NCI-H1092 (cell line): Measurements from ENCODE around the gene PTGDR2.
A peak's percentile ranks its signal among the peaks of the same experiment; 100 is the strongest.

Source experiments
- DNase-seq: peaks from one replicate; lab custom pipeline; 2025; lab: John Stamatoyannopoulos, UW

Gene PTGDR2

DNA sequence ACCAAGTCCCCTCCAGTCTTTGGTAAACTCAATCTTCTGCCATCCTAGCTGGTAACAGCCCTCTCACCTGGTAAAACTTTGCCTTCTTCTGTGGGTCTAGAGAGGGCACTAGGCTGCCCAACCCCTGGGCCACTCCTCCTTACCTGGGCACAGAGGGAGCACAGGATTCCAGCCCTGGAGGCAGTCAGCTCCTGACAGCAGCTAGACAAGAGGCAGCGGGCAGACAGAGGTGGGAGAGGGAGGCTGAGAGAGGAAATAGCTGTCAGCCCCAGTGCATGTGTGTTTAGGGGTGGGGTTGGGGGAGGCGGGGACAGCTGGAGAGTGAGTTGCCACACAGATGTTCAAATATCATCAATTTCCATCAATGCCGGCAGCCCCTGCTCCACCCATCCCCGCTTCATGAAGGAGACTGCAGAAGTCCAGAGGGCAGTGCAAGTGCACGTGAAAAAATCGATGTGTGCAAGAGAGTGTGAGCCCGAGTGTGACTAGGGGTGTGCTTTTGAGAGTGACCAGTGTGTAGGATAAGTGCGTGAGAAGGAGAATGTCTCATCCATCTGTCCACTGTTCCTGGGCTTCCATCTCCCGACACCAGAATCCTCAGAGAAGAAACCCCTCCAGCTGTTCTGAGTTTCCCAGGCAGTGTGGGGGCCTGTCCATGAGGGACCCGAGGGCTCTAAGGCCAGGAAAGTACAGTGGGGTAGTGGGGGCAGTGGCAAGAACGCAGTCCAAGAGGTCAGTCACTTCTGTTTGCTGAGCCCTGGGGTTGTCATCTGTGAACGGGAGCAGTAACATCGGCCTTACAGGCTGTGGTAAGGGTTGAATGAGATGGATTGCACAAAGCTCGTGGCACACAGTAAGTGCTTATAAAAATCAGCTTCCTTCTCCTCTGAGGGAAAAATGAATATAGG, at the start of gene PTGDR2:
PTGDR2 (minus strand) TSS at position 225 of the 908 bp plus-strand sequence. CDS start 2,228 bp downstream, outside the sequence.
- DNase-seq = no peak

DNA sequence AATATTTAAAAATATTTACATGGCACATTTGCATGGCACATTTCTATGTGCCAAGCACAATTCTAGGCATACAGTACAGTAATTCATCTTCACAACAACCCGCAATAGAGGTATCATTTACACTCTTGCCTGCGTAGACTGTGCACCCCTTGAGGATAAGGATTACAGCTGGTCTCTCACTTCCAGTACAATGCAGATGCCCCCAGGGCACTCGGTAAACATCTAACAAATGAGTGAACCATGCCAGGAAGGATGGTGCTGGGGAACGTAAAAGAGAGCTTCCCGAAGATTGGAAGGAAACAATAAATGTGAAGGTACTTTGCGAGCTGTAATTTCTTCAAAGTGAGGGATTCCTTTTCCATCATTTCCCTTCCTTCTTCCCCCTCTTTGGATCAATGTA, 49.3 kb upstream of the PTGDR2 start:
- DNase-seq = no peak

DNA sequence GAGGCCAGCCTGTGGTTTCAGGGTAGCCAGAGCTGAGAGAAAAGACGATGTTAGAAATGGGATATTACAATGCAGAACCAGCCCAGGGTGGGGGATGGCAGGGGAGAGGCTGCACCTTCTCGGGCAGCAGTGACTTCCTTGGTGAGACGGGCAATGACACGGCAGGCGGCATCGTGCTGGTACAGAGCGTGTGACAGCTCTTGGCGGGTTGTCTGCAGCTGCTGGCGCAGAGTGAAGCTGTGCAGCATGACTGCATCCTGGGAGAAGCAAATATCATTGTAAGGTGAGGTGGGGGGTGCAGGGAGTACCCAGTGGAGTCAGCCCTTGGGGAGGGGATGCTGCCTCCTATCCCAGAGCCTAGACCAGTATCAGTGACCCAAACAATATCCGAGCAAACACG, 46.9 kb upstream of the PTGDR2 start:
- DNase-seq = no peak

DNA sequence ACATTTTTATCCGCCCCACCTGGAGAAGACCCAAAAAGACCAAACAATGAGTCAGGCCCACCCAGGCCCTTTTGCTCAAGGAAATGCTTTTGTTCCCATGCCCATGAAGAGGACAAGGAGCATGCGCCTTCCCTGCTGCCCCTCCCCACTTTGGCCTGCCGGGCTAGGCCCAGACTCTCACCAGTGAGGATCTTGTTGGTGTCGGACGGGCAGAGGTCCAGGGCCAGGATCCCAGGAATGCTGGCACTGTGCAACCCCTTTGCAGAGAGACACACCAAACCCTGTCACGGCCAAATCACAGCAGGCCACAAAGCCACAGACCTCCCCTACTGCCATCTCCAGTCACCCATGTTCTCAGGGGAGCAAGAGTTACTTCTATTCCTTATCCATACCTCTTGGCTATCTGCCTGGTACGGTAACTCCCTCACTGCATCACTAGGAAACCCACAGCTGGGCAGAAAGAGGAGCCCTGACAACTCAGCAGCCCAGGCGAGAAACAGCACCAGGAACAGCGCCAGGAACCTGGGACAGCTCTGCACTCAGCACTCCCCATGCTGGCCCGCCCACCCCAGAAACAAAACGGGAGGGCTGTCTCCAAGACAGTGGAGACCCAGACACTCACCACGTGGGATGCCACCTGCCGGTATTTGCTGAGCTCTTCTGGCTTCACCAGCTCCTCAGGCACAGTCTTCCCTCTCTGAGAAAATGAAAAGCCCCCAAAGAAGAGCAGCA, 45.1 kb upstream of the PTGDR2 start:
- no peak for DNase-seq

DNA sequence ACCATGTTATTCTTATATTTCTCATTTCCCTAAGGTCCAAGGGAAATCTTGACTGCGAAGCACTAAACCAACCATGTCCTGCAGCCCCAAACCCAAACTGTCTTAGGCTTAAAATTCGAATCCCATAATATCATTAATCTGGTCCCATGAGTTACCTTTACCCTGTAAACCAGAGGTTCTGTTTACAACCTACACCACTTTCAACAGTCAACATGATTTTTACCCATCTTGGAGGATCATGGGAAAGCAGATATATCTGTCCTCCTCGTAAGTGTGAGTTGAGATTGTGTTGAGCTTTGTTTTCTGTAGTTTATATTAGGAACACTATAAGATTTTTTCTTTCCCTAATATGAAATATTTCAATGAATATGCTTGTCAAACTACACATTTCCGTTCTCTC, 44.2 kb upstream of the PTGDR2 start:
- no peak for DNase-seq

DNA sequence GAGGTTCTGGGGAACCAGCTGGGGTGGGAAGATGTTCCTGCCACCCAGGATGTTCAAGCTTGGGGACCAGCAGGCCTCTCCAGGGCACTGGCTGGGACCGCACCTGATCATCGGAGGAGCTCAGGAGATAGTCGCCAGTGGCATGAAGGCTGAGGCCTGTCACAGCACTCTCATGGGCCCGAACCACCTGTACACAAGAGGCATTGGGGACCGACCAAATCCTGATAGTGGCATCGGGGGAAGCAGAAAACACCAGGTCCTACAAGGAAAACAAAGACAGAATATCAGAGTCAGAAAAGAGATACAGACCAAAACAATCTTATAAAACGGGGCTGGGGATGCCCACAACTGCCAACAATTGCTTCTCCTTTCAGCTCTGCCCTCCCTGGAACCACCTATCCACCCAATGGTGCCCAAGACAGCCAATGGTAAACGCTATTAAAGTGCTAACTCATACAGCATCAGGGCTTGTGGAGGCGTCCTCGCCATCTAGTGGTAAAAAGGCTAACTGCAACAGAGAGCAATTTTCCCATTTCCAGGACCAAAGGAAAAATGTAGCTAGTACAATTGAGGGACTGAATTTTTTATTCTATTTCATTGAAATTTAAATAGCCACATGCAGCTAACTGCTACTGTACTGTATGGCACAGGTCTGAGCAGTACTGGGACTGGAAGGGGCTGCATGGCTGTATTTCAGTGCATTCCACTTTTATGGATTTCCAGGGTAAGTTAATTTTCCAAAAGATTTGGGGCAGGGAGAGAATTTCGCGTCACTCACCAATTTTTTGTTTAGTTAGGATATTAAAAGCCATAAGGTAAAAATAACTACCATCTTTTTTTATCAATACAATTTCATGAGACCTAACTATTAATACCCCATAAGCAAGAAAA, 43.5 kb upstream of the PTGDR2 start:
- DNase-seq = peak; percentile 49

DNA sequence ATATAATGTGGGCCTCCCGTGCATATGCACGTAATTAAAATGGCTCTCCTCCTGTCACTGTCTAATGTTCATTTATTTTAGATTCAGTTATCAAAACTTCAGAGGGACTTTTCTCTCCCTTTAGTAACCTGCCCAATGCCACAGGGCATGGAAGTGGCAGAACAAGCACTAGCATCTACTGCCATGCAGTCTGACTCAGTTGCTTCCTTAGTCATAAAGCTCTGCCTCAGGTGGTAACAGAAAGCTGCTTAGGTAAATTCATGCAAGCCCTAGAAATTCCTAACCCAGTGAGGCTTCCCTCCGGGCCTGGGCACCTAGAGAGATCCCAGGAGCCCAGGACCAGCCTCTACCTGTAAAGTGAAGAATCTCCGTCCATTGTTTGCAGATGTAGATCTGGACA, 41.7 kb upstream of the PTGDR2 start:
- no peak for DNase-seq

DNA sequence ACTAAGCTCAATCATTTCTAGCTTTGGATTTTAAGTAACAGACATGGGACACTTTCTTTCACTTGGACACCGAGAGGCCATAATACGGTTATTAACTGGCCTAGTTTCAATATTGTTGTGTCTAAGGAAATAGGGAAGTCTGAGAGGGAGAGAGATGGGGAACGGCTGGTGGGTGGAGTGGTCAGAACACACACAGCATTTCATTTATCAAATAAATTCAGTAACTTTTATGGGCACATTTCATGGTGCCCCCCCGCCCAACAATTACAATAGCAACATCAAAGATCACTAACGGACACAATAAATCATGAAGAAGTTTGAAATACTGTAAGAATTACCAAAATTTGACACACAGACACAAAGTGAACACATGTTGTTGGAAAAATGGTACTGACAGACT, 39.9 kb upstream of the PTGDR2 start:
- DNase-seq = no peak

DNA sequence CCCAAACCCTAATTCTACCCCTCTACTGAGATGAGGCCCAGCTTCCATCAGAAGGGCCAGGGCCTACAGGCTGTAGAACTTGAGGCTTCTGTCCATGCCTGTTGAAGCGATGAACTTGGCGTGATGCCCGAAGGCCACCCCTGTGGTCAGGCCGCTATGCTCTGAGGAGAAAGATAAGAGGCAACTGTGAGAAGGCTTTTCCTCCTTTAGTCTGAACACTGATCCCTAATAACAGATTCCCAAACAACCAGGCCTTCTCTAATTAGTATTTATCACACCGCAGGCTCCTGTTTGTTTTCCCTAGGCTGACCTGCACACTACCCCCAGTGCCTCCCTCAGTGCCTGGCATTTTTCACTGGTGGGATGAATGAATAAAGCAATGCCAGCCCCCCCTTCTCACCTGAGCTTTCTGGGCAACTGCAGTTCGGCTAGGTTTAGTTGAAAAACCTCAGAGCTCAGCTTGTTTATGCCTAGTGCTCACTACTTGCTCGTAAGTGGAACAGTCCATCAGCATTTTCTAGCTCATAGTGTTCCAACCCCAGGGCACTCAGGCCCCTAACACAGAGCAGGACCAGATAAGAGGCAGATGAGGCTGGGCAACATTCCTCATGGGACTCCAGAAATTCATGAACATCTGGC, 35.5 kb upstream of the PTGDR2 start:
- no peak for DNase-seq

DNA sequence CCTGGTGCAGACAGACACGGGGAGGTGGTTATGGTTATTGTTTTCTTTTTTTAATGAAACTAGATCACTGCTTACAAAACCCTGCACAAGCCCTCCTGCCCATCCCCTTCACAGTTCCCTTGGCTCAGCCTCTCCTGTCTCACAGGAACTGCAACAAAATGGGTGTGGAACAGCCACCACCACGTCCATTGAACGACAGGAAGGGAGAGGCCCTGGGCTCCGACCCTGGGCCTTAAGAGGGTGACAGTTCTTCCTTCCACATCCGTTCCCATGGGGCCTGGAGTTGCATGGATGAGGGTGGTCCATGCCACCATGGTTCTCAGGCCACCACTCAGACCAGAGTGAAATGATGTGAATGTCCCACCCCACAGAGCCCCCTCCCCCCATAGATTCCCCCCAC, 34.9 kb upstream of the PTGDR2 start:
- no peak for DNase-seq

DNA sequence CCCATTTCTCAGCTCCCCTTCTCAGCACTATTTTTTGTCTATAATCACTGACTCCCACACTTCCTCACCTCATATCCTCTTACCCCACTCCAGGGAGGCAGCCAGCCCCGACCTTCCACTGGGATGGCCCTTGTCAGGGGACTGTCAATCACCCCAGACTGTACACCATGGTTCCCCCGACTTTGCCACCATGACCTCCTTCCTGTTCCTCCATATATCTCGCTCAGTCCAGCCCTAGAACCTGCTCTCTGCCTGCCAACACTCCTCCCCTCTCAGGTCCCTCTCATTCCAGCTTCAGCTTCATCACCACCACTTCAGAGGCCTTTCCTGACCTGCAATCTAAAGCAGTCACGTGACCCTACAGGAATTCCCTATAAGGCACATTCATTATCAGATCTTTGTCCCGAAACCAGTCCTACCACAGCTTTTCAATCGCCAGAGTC, 34.1 kb upstream of the PTGDR2 start:
- no peak for DNase-seq

DNA sequence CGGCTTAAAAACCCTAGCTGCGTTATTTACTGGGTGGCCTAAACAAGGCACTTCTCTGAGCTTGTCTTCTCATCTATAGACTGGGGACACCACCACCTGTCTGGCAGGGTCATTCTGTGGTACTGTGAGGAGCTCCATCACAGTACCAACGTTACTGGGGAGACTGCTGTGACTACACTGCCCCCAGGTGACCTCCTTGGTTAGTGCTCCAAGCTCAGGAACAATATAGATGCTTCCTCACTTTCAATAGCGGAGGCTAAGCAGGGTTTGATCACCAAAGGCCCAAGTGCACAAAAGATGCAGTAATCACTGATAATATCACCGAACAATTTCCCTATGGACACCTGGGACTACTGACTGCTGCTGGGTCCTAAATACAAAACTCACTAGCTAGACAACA, 31.8 kb upstream of the PTGDR2 start:
- peak; percentile 87 for DNase-seq

DNA sequence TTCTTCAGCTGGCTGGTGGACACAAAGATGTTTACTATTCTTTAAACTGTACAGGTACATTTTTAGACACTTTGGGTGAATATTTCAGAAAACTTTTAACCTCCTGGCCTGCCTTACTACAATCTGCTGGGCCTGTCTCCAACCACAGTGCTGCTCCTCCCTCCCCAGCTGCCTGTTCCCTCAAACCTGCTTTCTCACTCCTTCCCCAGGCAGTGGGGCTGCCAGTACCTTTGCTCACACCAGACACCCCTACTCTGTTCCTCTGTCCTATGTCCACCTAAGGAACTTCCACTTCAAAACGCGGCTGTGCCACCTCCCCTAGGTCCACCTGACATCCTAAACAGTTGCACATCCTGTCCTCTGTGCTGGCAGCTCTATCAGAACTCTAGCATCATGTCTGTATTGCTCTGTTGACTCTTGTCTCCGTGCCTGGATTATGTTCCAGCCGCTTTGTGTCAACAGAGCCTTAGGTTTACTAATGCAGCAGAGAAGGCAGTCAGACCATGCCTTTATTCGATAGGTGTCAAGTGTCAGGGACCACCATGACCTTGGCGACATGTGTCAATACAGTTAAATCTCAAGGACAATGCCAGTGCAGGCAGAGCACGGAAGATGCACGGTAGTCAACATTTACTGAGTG, 25.0 kb upstream of the PTGDR2 start:
- peak; percentile 80 for DNase-seq

DNA sequence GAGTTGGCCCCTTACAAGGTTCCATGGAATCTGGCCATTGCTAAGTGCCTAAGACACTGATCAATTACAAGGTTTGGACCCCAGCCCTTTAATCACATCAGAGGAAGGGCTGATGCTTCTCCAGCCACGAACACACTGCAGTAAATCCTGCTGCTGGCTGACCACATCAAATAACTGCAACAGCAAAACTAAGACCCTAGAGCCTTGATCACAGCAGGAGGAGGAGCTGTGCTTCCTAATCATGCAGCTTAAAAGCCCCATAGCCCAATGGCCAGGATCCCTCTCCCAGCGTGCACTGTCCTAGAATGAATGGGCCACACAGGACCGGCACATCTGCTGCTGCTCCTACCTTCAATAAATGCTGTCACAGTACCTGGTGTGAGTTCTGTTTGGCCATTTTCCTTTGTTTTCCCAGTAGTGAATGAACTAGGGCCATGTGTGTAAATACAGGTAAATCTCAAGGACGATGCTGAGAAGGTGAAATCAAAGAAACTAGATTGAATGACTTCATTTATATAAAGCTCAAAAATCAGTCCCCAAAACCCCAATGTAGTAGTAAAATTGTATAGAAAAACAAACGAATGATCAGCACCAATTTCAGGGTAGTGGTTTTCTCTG, 24.3 kb upstream of the PTGDR2 start:
- DNase-seq = no peak

DNA sequence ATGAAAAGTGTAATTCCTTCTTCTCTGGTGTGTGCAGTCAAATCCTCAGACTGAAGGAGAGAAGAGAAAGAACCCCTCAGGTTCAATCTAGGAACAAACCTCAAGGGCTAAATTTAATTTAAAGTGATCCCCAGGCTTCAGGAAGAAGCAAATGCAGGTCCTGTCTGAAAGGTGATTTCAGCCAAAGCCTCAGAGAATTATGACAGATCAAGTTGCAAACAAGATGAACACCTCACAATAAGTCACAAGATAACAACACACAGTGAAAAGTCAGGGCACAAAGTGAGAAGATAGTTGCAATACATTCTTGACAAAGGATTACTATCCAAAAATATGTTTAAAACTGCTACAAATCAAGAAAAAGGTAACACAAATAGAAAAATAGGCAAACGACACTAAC, 23.4 kb upstream of the PTGDR2 start:
- DNase-seq = no peak

DNA sequence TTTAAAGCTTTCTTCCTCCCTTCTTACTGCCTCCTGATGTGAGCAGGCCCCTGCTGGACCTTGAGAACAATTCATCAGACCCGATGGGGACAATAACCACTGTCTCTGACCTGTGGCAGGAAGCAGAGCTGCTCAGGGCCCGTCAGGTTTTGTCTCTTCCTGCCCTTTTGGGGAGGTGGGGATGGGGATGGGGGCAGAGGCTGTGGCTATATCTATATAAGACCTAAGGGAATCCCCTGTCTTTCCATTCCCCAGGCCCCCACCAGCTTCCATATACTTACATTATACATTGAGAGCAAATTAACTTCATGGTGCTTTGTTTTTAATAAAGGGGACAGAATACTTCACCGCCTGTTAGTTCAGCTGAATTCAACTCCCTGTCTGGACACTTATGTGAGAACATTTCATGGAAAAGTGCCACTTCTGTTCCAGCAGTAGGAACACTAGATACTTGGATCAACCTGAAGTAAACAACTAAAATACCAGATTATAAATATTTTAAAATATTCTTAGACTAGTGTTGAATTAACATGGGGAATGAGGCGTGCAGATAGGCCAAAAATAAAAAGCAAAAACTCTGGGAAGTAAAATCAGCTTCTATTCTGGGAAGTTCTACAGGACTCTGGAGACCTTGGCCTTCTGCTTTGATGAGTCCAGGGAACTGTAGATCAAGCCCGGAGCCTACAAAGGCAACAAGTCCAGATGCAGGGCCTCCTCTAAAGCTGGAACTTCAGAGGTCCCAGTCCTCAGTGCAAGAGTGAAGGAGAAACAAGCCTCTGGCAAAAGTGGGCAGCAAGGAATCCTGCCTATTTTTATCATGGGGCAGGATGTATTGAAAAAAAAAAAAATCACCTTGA, 22.7 kb upstream of the PTGDR2 start:
- no peak for DNase-seq

DNA sequence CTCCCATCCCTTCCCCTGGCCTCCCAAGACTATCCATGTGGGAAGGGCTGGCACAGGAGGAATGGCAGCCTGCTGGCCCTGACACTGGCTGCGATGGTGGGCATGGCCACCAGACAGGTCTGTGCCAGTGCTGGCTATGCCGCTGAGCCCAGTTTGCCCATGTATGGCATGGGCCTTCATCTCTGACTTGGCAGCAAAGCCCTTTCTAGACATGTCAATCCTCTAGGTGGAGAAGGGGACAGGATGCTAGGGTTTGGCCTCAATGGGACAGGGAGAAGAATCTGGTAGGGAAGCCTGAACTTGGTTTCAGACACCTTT, 20.4 kb upstream of the PTGDR2 start:
- DNase-seq = no peak

DNA sequence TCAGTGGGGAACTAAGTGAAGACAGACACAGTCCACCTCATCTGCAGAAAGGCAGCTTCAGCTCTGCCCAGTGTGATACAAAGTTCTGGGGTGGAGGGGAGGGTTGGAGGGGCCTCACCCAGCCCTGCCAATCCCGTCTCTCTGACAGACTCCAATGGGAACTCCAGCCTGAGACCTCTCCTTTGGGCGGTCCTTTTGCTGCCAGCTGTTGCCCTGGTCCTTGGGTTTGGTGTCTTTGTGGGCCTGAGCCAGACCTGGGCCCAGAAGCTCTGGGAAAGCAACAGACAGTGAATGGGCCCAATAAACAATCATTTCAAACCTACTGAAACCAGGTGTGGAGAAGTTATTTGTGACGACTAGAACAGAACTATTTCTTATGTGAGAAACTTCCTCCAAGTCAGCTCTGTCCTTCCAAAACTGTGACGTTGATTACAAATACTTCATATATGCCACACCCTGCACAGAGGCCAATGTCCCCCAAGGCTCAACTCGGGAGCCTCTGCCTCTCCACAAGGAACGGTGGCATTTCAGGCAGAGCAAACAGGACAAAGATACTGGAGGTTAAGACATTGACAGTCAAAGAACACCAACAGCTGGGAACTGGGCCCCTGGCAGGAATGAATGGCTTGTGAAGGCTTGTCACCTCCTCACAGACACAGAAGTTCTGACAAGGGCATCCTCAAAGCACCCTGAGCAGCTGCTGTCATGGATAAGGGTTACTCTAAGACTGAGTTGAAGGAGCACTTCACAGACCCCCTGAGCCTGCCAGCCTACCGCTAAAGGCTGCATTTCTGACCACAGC, 19.8 kb upstream of the PTGDR2 start:
- DNase-seq = no peak
